Measurements from ENCODE around the gene CLASP1. TPM values are rescaled to one million over a fixed set of nuclear protein-coding genes. Genes with fewer than 3 reads are reported as not detected.

Gene CLASP1
- total RNA-seq, 2 experiments from 2014 or later = 60.3 to 61.4 TPM

DNA sequence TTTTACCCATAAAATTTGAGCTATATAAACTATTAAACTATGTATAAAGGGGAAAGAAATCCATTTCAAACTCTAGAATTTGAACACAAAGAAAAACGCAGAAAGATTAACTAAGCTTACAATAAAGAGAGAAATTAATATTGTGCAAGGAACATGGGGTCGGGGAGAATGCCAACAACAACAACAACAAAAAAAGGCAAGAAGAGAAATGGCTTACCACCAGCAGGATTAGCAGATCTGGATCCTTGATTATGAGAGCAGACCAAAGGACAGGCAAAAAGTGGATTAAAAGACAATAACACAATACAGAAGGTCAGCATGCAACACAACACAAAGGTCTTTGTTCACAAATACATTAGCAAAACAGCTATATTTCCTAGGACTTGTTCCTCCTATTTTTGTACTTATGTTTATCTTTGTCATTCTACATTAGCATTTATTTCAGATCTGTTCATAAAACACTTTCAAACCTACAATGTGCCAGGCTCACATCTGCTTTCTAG is 222.0 kb downstream of the CLASP1 start:
- Mint-ChIP-seq H3K9me3 (no peaks in the 10 kb centered on the region), H3K27ac (no peak overlapping the region), H3K4me3 (no peak overlapping the region), H3K36me3 (ENCODE audit: low read depth) (peaks cover 25% of the 10 kb centered on the region), H3K27me3 (no peaks in the 10 kb centered on the region), H3K4me1 (ENCODE audit: low read depth) (no peaks in the 10 kb centered on the region)
- DNase-seq (no peak), ATAC-seq (no peak)
- ChIA-PET CTCF (interaction anchor here (1.9 kb wide), 1 partner anchor 25 kb away, joined by 6 read pairs; no protein-coding TSS in a partner anchor), POLR2A (no interaction called here)
- intact Hi-C loops (cut with micrococcal nuclease) = no loop called here
- TF ChIP-seq, protein P1, sequence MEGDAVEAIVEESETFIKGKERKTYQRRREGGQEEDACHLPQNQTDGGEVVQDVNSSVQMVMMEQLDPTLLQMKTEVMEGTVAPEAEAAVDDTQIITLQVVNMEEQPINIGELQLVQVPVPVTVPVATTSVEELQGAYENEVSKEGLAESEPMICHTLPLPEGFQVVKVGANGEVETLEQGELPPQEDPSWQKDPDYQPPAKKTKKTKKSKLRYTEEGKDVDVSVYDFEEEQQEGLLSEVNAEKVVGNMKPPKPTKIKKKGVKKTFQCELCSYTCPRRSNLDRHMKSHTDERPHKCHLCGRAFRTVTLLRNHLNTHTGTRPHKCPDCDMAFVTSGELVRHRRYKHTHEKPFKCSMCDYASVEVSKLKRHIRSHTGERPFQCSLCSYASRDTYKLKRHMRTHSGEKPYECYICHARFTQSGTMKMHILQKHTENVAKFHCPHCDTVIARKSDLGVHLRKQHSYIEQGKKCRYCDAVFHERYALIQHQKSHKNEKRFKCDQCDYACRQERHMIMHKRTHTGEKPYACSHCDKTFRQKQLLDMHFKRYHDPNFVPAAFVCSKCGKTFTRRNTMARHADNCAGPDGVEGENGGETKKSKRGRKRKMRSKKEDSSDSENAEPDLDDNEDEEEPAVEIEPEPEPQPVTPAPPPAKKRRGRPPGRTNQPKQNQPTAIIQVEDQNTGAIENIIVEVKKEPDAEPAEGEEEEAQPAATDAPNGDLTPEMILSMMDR (IDR thresholded peaks at IDR 0.05) = no peak

DNA sequence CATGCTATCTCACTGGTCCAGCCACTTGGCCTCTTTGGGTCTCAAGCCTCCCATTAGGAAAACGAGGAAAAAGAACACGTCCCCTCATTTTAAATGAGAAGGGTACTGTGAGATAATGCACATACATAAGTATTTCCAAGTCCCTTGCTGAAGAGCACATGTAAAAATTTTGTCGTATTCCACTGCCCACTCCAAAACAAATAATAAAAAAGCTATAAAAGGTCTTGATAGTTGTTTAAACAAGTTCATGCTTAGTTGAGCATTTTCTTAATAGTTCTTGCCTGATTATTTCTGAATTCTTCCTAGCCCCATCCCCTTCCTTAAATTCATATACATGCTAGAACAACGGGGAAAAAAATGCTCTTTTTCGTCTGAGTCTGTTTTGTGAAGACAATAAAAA is 228.8 kb downstream of the CLASP1 start:
- POLR2A ChIA-PET = no interaction called here
- no peaks in the 10 kb centered on the region for H3K4me1 Mint-ChIP-seq (ENCODE audit: low read depth)
- DNase-seq = no peak
- ATAC-seq = no peak
- CTCF ChIA-PET = interaction anchor here (0.8 to 2.3 kb wide), 3 partner anchors 11 to 22 kb away, joined by 3 to 8 read pairs (median 3); no protein-coding TSS in a partner anchor
- intact Hi-C loops (cut with micrococcal nuclease) = no loop called here
- no peak overlapping the region for H3K27ac Mint-ChIP-seq
- no peak overlapping the region for H3K4me3 Mint-ChIP-seq
- no peaks in the 10 kb centered on the region for H3K9me3 Mint-ChIP-seq
- no peaks in the 10 kb centered on the region for H3K27me3 Mint-ChIP-seq
- H3K36me3 Mint-ChIP-seq (ENCODE audit: low read depth) = peaks cover 8% of the 10 kb centered on the region
- TF ChIP-seq, protein P1 (IDR thresholded peaks at IDR 0.05) = no peak

DNA sequence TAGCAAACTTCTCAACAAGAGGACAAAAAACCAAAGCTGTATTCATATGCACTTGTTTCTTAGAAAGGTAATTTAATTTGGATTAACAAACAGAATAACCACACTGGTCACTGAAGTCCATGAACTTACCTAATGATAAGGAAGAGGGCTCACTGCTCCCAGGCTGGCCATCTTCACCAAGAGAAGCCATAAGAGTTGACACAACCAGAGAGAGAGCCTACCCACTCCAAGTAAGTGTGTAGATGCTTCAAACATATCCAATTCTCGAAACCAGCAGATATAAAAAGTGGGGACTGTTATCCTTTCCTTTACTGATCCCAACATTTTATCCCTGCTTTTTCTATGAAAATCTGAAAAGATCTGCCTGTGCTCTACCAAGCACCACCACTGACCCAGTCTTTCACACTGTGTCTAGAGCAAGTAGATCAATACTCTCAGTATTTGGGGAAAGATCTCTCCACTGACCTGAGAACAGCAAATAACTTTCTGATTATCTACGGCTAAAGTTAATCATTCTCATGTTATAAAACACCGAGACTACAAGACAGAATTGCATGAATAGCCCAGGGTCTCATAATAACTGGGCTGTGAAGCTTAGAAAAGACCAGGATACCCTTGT is 230.1 kb downstream of the CLASP1 start:
- Mint-ChIP-seq H3K9me3 (no peaks in the 10 kb centered on the region), H3K36me3 (ENCODE audit: low read depth) (peaks cover 8% of the 10 kb centered on the region), H3K4me3 (no peak overlapping the region), H3K27me3 (no peaks in the 10 kb centered on the region), H3K4me1 (ENCODE audit: low read depth) (no peaks in the 10 kb centered on the region), H3K27ac (no peak overlapping the region)
- DNase-seq (no peak), ATAC-seq (no peak)
- TF ChIP-seq, protein P1 (IDR thresholded peaks at IDR 0.05) = no peak
- ChIA-PET POLR2A (no interaction called here), CTCF (interaction anchor here (0.6 to 2.3 kb wide), 3 partner anchors 9 to 39 kb away, joined by 3 to 8 read pairs (median 3); no protein-coding TSS in a partner anchor)
- intact Hi-C loops (cut with micrococcal nuclease) = loop anchor here (10.0 kb wide), 1 partner anchor 106 kb away; no protein-coding TSS in a partner anchor

GRCh38 chr2:121418494-121419058 is 230.7 kb downstream of the CLASP1 start:
- ChIA-PET CTCF (interaction anchor here (0.6 to 2.3 kb wide), 3 partner anchors 8 to 38 kb away, joined by 3 to 8 read pairs (median 3); no protein-coding TSS in a partner anchor), POLR2A (no interaction called here)
- H3K4me1 Mint-ChIP-seq (ENCODE audit: low read depth) = no peaks in the 10 kb centered on the region
- intact Hi-C loops (cut with micrococcal nuclease) = loop anchor here (10.0 kb wide), 1 partner anchor 106 kb away; no protein-coding TSS in a partner anchor
- peaks cover 8% of the 10 kb centered on the region for H3K36me3 Mint-ChIP-seq (ENCODE audit: low read depth)
- TF ChIP-seq, protein P1 (IDR thresholded peaks at IDR 0.05) = no peak
- no peak overlapping the region for H3K4me3 Mint-ChIP-seq
- H3K27me3 Mint-ChIP-seq = no peaks in the 10 kb centered on the region
- no peak for ATAC-seq
- H3K9me3 Mint-ChIP-seq = no peaks in the 10 kb centered on the region
- no peak overlapping the region for H3K27ac Mint-ChIP-seq
- DNase-seq = no peak

DNA sequence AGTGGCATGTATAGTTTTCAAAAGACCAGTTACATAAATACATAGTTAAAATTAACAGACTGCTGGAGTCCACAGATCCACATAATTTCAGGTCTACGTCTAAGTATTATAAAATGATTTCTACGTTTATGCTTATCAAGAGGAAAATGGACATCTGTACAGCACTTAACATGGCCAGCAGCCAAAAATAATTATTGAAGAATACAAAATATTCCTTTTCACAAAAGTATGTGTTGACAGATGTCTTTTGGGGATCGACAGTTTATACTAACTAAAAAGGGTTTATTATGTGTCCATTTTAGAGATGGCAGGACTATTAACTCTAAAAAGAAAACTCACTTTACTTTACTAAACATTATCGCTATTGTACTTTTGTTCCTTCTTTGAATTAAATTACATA is 231.4 kb downstream of the CLASP1 start:
- ATAC-seq = no peak
- H3K36me3 Mint-ChIP-seq (ENCODE audit: low read depth) = peaks cover 8% of the 10 kb centered on the region

More for the DNA sequence above, 231.4 kb downstream of the CLASP1 start:
- H3K4me3 Mint-ChIP-seq = no peak overlapping the region
- ChIA-PET CTCF (no interaction called here), POLR2A (no interaction called here)
- DNase-seq = no peak
- H3K27ac Mint-ChIP-seq = no peak overlapping the region
- intact Hi-C loops (cut with micrococcal nuclease) = loop anchor here (10.0 kb wide), 1 partner anchor 107 kb away; no protein-coding TSS in a partner anchor
- TF ChIP-seq, protein P1 (IDR thresholded peaks at IDR 0.05) = no peak
- H3K9me3 Mint-ChIP-seq = no peaks in the 10 kb centered on the region
- H3K27me3 Mint-ChIP-seq = no peaks in the 10 kb centered on the region
- H3K4me1 Mint-ChIP-seq (ENCODE audit: low read depth) = no peaks in the 10 kb centered on the region
